HL-60 (cell line): Measurements from ENCODE around the gene ATP11A.

Experiments used
- CTCF ChIP-seq: IDR thresholded peaks from one replicate; pipeline ENCODE4 v1.5.1; 2011; ENCODE audit warnings: low read length, control low read depth, inconsistent platforms; ENCODE audit not compliant: insufficient read depth
- GABPA ChIP-seq: IDR thresholded peaks from 2 replicates; pipeline ENCODE4 v1.6.1; 2012; ENCODE audit warnings: low read depth

DNA sequence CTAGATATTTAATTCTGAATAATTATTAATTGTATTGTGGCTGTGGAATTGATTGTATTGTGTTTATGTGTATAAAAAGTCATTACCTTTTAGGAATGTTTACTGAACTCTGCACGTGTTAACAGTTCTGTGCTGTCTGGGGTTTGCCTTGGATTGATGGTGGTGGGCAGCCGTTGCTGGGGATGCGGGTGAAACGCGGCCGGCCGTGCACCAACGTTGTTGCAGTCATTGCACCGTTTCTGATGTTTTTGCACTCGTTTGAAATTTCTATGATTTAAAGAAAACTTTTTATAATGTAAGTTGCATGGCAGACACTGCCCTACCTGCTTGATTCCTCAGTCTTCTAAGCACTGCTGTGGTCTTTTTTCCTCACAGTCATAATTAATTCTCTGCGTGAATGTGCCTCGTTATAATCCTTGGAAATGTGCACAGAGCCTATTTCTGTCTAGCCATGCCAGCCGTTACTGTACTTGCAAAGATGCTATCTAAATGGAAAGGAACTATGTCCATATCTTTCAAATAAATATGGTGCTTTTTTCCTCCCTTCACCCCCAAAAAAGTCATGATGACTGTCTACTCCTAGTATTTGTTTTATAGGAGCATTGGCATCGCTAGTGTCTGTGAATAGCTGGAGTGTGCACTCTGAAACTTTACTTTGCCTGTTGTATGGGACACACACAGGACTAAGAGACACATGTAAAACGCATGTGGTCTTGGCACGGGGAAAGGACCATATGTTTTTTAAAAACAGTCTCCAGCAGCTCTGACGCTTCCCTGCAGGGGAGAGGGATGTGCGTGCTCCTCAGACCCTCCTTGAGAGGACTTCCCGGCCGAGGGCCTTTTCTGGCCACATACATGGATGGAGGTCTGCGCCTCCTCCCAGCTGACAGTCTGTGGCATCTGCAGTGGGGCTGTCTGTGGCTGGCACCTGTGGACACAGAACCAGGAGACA, 238.5 kb downstream of the ATP11A start:
- TF ChIP-seq GABPA (no peak), CTCF (no peak)
